DND-41 (cell line): ENCODE measurements around the gene LSM14A.

Experiments
- ATAC-seq: fragments of 200-7000 bp; cut with Tn5 transposase; 3 replicates; pipeline ENCODE4 v1.9.1; 2021; ENCODE audit warnings: low read depth; ENCODE audit not compliant: insufficient read depth
- DNase-seq: peaks from one replicate; pipeline ENCODE4 v3.0.0-alpha.2; 2020
- H2AFZ ChIP-seq: 2 replicates; pipeline ENCODE4 v1.6.0; 2012; ENCODE audit warnings: low read depth, low read length
- H3K27ac ChIP-seq: 2 replicates; pipeline ENCODE4 v1.5.1; 2012; ENCODE audit warnings: low read length, inconsistent platforms
- H3K27me3 ChIP-seq: fragments of 200-600 bp; sonication (generic); 2 replicates; pipeline ENCODE4 v1.6.0; 2012; ENCODE audit warnings: low read length, mild to moderate bottlenecking, inconsistent platforms; ENCODE audit not compliant: insufficient read depth, poor library complexity
- H3K36me3 ChIP-seq: 2 replicates; pipeline ENCODE4 v1.5.1; 2012; ENCODE audit warnings: low read length, inconsistent platforms; ENCODE audit not compliant: insufficient read depth
- H3K4me1 ChIP-seq: 2 replicates; pipeline ENCODE4 v1.5.1; 2012; ENCODE audit warnings: mild to moderate bottlenecking, low read length; ENCODE audit not compliant: insufficient read depth
- H3K4me2 ChIP-seq: 2 replicates; pipeline ENCODE4 v1.6.0; 2012; ENCODE audit warnings: mild to moderate bottlenecking, moderate library complexity, low read length, inconsistent platforms; ENCODE audit not compliant: insufficient read depth
- H3K4me3 ChIP-seq, 2 experiments: fragments of 200-600 bp in 1 of 2; shearing (Covaris generic) in 1 of 2; 2 replicates each; pipeline ENCODE4 v1.5.1; 2012 to 2016; ENCODE audit warnings: inconsistent platforms in 2 of 2, low read length in 2 of 2, mild to moderate bottlenecking in 2 of 2, low read depth in 1 of 2, moderate library complexity in 1 of 2
- H3K79me2 ChIP-seq: 2 replicates; pipeline ENCODE4 v1.6.0; 2012; ENCODE audit warnings: low read length, inconsistent platforms; ENCODE audit not compliant: insufficient read depth
- H3K9ac ChIP-seq: 2 replicates; pipeline ENCODE4 v1.6.0; 2012; ENCODE audit warnings: low read depth, mild to moderate bottlenecking, inconsistent platforms, low read length, moderate library complexity
- H3K9me3 ChIP-seq: 2 replicates; pipeline ENCODE4 v1.5.1; 2012; ENCODE audit warnings: low read length, moderate library complexity, mild to moderate bottlenecking, inconsistent platforms; ENCODE audit not compliant: insufficient read depth, severe bottlenecking
- H4K20me1 ChIP-seq: 2 replicates; pipeline ENCODE4 v1.6.0; 2012; ENCODE audit warnings: low read length; ENCODE audit not compliant: insufficient read depth
- CTCF ChIP-seq: IDR thresholded peaks from 2 replicates; pipeline ENCODE4 v1.5.1; 2012; ENCODE audit warnings: borderline replicate concordance, low read length, moderate library complexity, mild to moderate bottlenecking; ENCODE audit not compliant: poor library complexity, severe bottlenecking; ENCODE audit errors: extremely low read depth
- EZH2 ChIP-seq: IDR thresholded peaks from 3 replicates; pipeline ENCODE4 v1.6.1; 2012; ENCODE audit warnings: borderline replicate concordance, low read depth, mild to moderate bottlenecking, moderate library complexity, low read length, inconsistent platforms; ENCODE audit not compliant: severe bottlenecking

The LSM14A gene

GRCh38 chr19:34189199-34189916, 17.1 kb downstream of the LSM14A start:
- H4K20me1 ChIP-seq = peaks cover 94% of the 10 kb centered on the region

GRCh38 chr19:34189917-34190425, 17.7 kb downstream of the LSM14A start:
- DNase-seq (no peak), ATAC-seq (no peak)
- H3K27me3 ChIP-seq = no peaks in the 10 kb centered on the region
- peaks cover 20% of the 10 kb centered on the region for H3K36me3 ChIP-seq
- peaks cover 96% of the 10 kb centered on the region for H3K79me2 ChIP-seq
- peaks cover 90% of the 10 kb centered on the region for H4K20me1 ChIP-seq
- H3K4me1 ChIP-seq = no peaks in the 10 kb centered on the region
- H3K9ac ChIP-seq = no peak overlapping the region
- no peaks in the 10 kb centered on the region for H3K9me3 ChIP-seq
- H3K4me3 ChIP-seq = no peak overlapping the region
- no peak overlapping the region for H3K27ac ChIP-seq
- H2AFZ ChIP-seq = no peak overlapping the region
- no peak for TF ChIP-seq EZH2
- TF ChIP-seq CTCF = no peak
- H3K4me2 ChIP-seq = no peak overlapping the region

More at GRCh38 chr19:34189199-34189916, 17.1 kb downstream of the LSM14A start:
- H3K4me2 ChIP-seq = no peak overlapping the region
- ATAC-seq = no peak
- no peak overlapping the region for H3K4me3 ChIP-seq
- TF ChIP-seq EZH2 (no peak), CTCF (no peak)
- no peak overlapping the region for H2AFZ ChIP-seq
- DNase-seq = no peak
- H3K4me1 ChIP-seq = no peaks in the 10 kb centered on the region
- H3K79me2 ChIP-seq = peaks cover 100% of the 10 kb centered on the region
- no peaks in the 10 kb centered on the region for H3K9me3 ChIP-seq
- H3K9ac ChIP-seq = no peak overlapping the region
- H3K36me3 ChIP-seq = peaks cover 14% of the 10 kb centered on the region
- no peaks in the 10 kb centered on the region for H3K27me3 ChIP-seq
- H3K27ac ChIP-seq = no peak overlapping the region

GRCh38 chr19:34191355-34191962, 19.2 kb downstream of the LSM14A start:
- Histone ChIP-seq H3K4me2 (no peak overlapping the region), H3K4me3 (no peak overlapping the region), H3K27me3 (no peaks in the 10 kb centered on the region), H3K27ac (no peak overlapping the region), H4K20me1 (peaks cover 75% of the 10 kb centered on the region), H3K4me1 (no peaks in the 10 kb centered on the region), H3K9ac (no peak overlapping the region; the same call in 1 of the 2 replicates), H2AFZ (no peak overlapping the region), H3K9me3 (no peaks in the 10 kb centered on the region), H3K79me2 (peaks cover 81% of the 10 kb centered on the region), H3K36me3 (peaks cover 35% of the 10 kb centered on the region)
- no peak for ATAC-seq
- DNase-seq = no peak
- TF ChIP-seq CTCF (no peak), EZH2 (no peak)
